Measurements from ENCODE around the gene SVEP1.

The SVEP1 gene

DNA sequence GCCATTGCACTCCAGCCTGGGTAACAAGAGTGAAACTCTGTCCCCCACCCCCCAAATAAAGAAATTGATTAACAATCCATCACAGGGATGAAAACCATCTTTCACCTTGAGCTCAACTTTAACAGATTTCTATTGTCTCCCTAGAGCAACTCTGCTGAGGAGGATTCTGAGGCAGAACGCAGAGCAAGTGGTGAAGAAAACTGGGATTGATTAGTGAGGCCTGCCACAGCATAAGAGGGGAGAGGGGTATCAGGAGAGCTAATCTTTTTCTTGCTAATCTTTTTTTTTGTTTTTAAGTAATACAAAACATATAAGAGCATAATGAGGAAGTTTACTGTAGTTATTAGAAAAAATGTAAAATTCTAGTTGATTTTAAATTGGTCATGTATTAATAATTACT, 250.8 kb downstream of the SVEP1 start:
- Histone ChIP-seq H2BK12ac (ENCODE audit: low read length) (no peak overlapping the region), H3K9ac (ENCODE audit: low read depth, low read length, poor library complexity) (no peak overlapping the region), H3K36me3 (replicated peaks in 1 of 2; ENCODE audit: control insufficient read depth in 2 of 2, insufficient read depth in 2 of 2, low read length in 2 of 2) (no peaks in the 10 kb centered on the region), H2BK120ac (ENCODE audit: low read depth, low read length) (no peak overlapping the region), H3K4me3 (ENCODE audit: low read length in 2 of 2) (no peak overlapping the region), H3K18ac (ENCODE audit: low read length) (no peak overlapping the region), H2AK5ac (ENCODE audit: low read depth, low read length) (no peak overlapping the region), H3K9me3 (replicated peaks in 1 of 2; ENCODE audit: control insufficient read depth in 2 of 2, insufficient read depth in 1 of 2, low read depth in 1 of 2, low read length in 2 of 2) (no peaks in the 10 kb centered on the region), H2BK5ac (ENCODE audit: low read length) (no peak overlapping the region), H4K91ac (ENCODE audit: low read depth, low read length, poor library complexity) (no peak overlapping the region), H3K27me3 (ENCODE audit: control insufficient read depth in 3 of 3, insufficient read depth in 3 of 3, low read depth in 1 of 3, low read length in 3 of 3) (no peaks in the 10 kb centered on the region), H3K79me1 (ENCODE audit: low read depth, low read length) (no peaks in the 10 kb centered on the region), H3K4me1 (ENCODE audit: control insufficient read depth in 2 of 2, insufficient read depth in 1 of 2, low read depth in 1 of 2, low read length in 2 of 2) (no peaks in the 10 kb centered on the region), H3K4ac (ENCODE audit: low read length) (no peak overlapping the region), H3K27ac (replicated peaks; ENCODE audit: low read length) (no peak overlapping the region), H3K23ac (ENCODE audit: low read depth, low read length, poor library complexity) (no peak overlapping the region), H3K14ac (ENCODE audit: low read length) (no peak overlapping the region), H3K4me2 (ENCODE audit: insufficient read depth, low read length, poor library complexity, severe bottlenecking) (no peak overlapping the region), H2BK15ac (ENCODE audit: low read length) (no peak overlapping the region), H2AFZ (ENCODE audit: low read length) (no peak overlapping the region), H4K8ac (ENCODE audit: low read depth, low read length) (no peak overlapping the region)
- DNase-seq (ENCODE audit: low spot score) = no peak
- WGBS, 2 donors (ENCODE audit: extremely low coverage in 2 of 2, insufficient read length in 2 of 2, insufficient replicate concordance in 1 of 2) = no CpG with 5 or more reads among the region's 1 CpG

DNA sequence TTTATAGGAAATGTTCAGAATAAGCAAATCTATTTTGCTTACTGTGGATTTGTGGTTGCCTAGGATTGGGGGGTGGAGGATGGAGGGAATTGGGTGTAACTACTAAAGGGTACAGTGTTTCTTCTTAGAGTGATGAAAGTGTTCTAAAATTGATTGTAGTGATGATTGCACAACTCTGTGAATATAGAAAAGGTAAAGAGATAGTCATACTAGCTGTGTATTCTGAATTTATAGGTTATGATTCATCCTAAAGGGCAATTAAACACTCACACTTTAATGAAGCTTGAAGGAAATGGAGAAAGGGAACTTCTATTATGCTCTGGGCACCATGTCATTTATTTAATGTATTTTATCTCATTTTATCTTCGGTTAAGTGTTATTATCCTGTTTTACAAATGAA, 251.8 kb downstream of the SVEP1 start:
- H3K4ac ChIP-seq (ENCODE audit: low read length) = no peak overlapping the region
- no peak overlapping the region for H2AFZ ChIP-seq (ENCODE audit: low read length)
- H2BK5ac ChIP-seq (ENCODE audit: low read length) = no peak overlapping the region
- H2BK15ac ChIP-seq (ENCODE audit: low read length) = no peak overlapping the region
- H3K4me2 ChIP-seq (ENCODE audit: insufficient read depth, low read length, poor library complexity, severe bottlenecking) = no peak overlapping the region
- H2AK5ac ChIP-seq (ENCODE audit: low read depth, low read length) = no peak overlapping the region
- no peak overlapping the region for H4K8ac ChIP-seq (ENCODE audit: low read depth, low read length)
- H3K27ac ChIP-seq (replicated peaks; ENCODE audit: low read length) = no peak overlapping the region
- H3K14ac ChIP-seq (ENCODE audit: low read length) = no peak overlapping the region
- H3K36me3 ChIP-seq (replicated peaks in 1 of 2; ENCODE audit: control insufficient read depth in 2 of 2, insufficient read depth in 2 of 2, low read length in 2 of 2) = no peaks in the 10 kb centered on the region
- no peak for DNase-seq (ENCODE audit: low spot score)
- H3K4me1 ChIP-seq (ENCODE audit: control insufficient read depth in 2 of 2, insufficient read depth in 1 of 2, low read depth in 1 of 2, low read length in 2 of 2) = no peaks in the 10 kb centered on the region
- H2BK12ac ChIP-seq (ENCODE audit: low read length) = no peak overlapping the region
- no peak overlapping the region for H2BK120ac ChIP-seq (ENCODE audit: low read depth, low read length)
- H3K9me3 ChIP-seq (replicated peaks in 1 of 2; ENCODE audit: control insufficient read depth in 2 of 2, insufficient read depth in 1 of 2, low read depth in 1 of 2, low read length in 2 of 2) = no peaks in the 10 kb centered on the region
- no peak overlapping the region for H4K91ac ChIP-seq (ENCODE audit: low read depth, low read length, poor library complexity)
- H3K9ac ChIP-seq (ENCODE audit: low read depth, low read length, poor library complexity) = no peak overlapping the region
- H3K4me3 ChIP-seq (ENCODE audit: low read length in 2 of 2) = no peak overlapping the region
- no peaks in the 10 kb centered on the region for H3K79me1 ChIP-seq (ENCODE audit: low read depth, low read length)
- no CpG with 5 or more reads among the region's 1 CpG for WGBS, 2 donors (ENCODE audit: extremely low coverage in 2 of 2, insufficient read length in 2 of 2, insufficient replicate concordance in 1 of 2)
- H3K23ac ChIP-seq (ENCODE audit: low read depth, low read length, poor library complexity) = no peak overlapping the region
- H3K27me3 ChIP-seq (ENCODE audit: control insufficient read depth in 3 of 3, insufficient read depth in 3 of 3, low read depth in 1 of 3, low read length in 3 of 3) = no peaks in the 10 kb centered on the region
- H3K18ac ChIP-seq (ENCODE audit: low read length) = no peak overlapping the region

DNA sequence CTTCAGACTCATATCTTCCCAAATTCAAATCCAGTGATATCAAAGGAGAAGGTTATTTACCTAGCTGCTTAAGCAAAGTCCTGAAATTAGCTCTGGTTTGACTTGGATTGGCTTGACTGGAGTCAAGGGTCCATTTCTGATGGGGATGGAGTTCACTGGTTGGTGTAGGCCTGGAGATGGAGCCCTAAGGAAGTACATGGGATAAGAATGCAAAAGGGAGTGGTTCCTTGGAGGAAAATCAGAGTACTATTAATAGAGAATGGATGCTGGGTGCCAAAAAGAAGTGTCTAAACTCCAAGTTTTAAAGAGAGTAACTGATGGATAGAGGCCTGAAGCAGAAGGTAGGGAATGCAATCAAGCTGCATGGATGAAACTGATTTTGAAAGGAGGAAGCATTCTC, 255.7 kb downstream of the SVEP1 start:
- no peaks in the 10 kb centered on the region for H3K4me1 ChIP-seq (ENCODE audit: control insufficient read depth in 2 of 2, insufficient read depth in 1 of 2, low read depth in 1 of 2, low read length in 2 of 2)
- H4K91ac ChIP-seq (ENCODE audit: low read depth, low read length, poor library complexity) = no peak overlapping the region
- DNase-seq (ENCODE audit: low spot score) = no peak
- no peak overlapping the region for H3K9ac ChIP-seq (ENCODE audit: low read depth, low read length, poor library complexity)
- H3K79me1 ChIP-seq (ENCODE audit: low read depth, low read length) = no peaks in the 10 kb centered on the region
- no peak overlapping the region for H2BK5ac ChIP-seq (ENCODE audit: low read length)
- H2BK120ac ChIP-seq (ENCODE audit: low read depth, low read length) = no peak overlapping the region
- no peak overlapping the region for H2AFZ ChIP-seq (ENCODE audit: low read length)
- H2BK15ac ChIP-seq (ENCODE audit: low read length) = no peak overlapping the region
- H3K36me3 ChIP-seq (replicated peaks in 1 of 2; ENCODE audit: control insufficient read depth in 2 of 2, insufficient read depth in 2 of 2, low read length in 2 of 2) = no peaks in the 10 kb centered on the region
- no peak overlapping the region for H2BK12ac ChIP-seq (ENCODE audit: low read length)
- H3K23ac ChIP-seq (ENCODE audit: low read depth, low read length, poor library complexity) = no peak overlapping the region
- no peaks in the 10 kb centered on the region for H3K9me3 ChIP-seq (replicated peaks in 1 of 2; ENCODE audit: control insufficient read depth in 2 of 2, insufficient read depth in 1 of 2, low read depth in 1 of 2, low read length in 2 of 2)
- no peak overlapping the region for H3K14ac ChIP-seq (ENCODE audit: low read length)
- H3K4me2 ChIP-seq (ENCODE audit: insufficient read depth, low read length, poor library complexity, severe bottlenecking) = no peak overlapping the region
- H3K4me3 ChIP-seq (ENCODE audit: low read length in 2 of 2) = no peak overlapping the region
- no peak overlapping the region for H3K4ac ChIP-seq (ENCODE audit: low read length)
- peaks cover 0 to 3% (median 0%) of the 10 kb centered on the region in 3 experiments for H3K27me3 ChIP-seq (ENCODE audit: control insufficient read depth in 3 of 3, insufficient read depth in 3 of 3, low read depth in 1 of 3, low read length in 3 of 3)
- H2AK5ac ChIP-seq (ENCODE audit: low read depth, low read length) = no peak overlapping the region
- no peak overlapping the region for H3K18ac ChIP-seq (ENCODE audit: low read length)
- no peak overlapping the region for H3K27ac ChIP-seq (replicated peaks; ENCODE audit: low read length)
- H4K8ac ChIP-seq (ENCODE audit: low read depth, low read length) = no peak overlapping the region

DNA sequence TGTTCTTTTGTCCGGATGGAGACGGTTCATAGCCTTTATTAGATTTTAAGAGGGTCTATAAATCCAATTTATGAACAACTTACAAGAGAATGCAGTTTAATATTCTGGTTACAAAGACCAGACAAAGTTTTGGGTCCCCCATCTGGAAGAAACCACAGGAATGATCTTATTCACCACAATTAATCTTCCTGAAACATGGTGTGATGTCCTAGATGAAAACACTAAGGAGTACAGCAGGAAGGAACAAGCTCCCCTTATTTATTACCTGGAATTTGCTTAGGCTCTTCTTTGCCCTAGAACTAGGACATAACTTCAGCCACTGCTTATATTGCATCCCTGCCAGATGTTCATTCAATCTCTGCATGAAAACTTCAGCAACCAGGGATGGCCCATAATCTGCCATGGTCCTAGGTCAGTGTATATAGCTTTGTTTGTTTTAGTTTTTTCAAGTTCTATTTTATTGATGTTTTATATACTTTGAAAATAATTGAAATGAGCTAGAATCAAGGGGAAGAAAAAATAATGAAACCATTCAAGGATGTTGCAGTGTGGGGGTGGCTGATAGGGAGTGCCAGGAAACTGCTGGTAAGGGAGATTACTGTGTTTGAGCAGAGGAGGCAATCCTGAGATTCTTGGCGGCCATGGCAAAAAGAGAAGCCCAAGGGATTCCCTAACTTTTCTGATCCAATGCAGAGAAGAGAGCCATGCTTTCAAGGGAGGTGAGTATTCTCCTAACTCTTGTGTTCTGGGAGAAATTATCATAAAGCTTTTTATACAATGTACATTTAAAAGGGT, 258.7 kb downstream of the SVEP1 start:
- H3K4ac ChIP-seq (ENCODE audit: low read length) = no peak overlapping the region
- H2AK5ac ChIP-seq (ENCODE audit: low read depth, low read length) = no peak overlapping the region
- H3K4me3 ChIP-seq (ENCODE audit: low read length in 2 of 2) = no peak overlapping the region
- H4K91ac ChIP-seq (ENCODE audit: low read depth, low read length, poor library complexity) = no peak overlapping the region
- H3K9me3 ChIP-seq (replicated peaks in 1 of 2; ENCODE audit: control insufficient read depth in 2 of 2, insufficient read depth in 1 of 2, low read depth in 1 of 2, low read length in 2 of 2) = no peaks in the 10 kb centered on the region
- no peak overlapping the region for H2BK5ac ChIP-seq (ENCODE audit: low read length)
- no peak overlapping the region for H2AFZ ChIP-seq (ENCODE audit: low read length)
- H2BK12ac ChIP-seq (ENCODE audit: low read length) = no peak overlapping the region
- no peaks in the 10 kb centered on the region for H3K79me1 ChIP-seq (ENCODE audit: low read depth, low read length)
- peaks cover 0 to 3% (median 0%) of the 10 kb centered on the region in 3 experiments for H3K27me3 ChIP-seq (ENCODE audit: control insufficient read depth in 3 of 3, insufficient read depth in 3 of 3, low read depth in 1 of 3, low read length in 3 of 3)
- no peak overlapping the region for H3K18ac ChIP-seq (ENCODE audit: low read length)
- WGBS, 2 donors (ENCODE audit: extremely low coverage in 2 of 2, insufficient read length in 2 of 2, insufficient replicate concordance in 1 of 2) = no CpG with 5 or more reads among the region's 3 CpGs
- no peak overlapping the region for H3K14ac ChIP-seq (ENCODE audit: low read length)
- no peak overlapping the region for H3K23ac ChIP-seq (ENCODE audit: low read depth, low read length, poor library complexity)
- H3K4me2 ChIP-seq (ENCODE audit: insufficient read depth, low read length, poor library complexity, severe bottlenecking) = no peak overlapping the region
- H4K8ac ChIP-seq (ENCODE audit: low read depth, low read length) = no peak overlapping the region
- H3K27ac ChIP-seq (replicated peaks; ENCODE audit: low read length) = no peak overlapping the region
- no peaks in the 10 kb centered on the region for H3K4me1 ChIP-seq (ENCODE audit: control insufficient read depth in 2 of 2, insufficient read depth in 1 of 2, low read depth in 1 of 2, low read length in 2 of 2)
- no peak overlapping the region for H2BK15ac ChIP-seq (ENCODE audit: low read length)
- H3K9ac ChIP-seq (ENCODE audit: low read depth, low read length, poor library complexity) = no peak overlapping the region
- H3K36me3 ChIP-seq (replicated peaks in 1 of 2; ENCODE audit: control insufficient read depth in 2 of 2, insufficient read depth in 2 of 2, low read length in 2 of 2) = no peaks in the 10 kb centered on the region
- DNase-seq (ENCODE audit: low spot score) = no peak
- H2BK120ac ChIP-seq (ENCODE audit: low read depth, low read length) = no peak overlapping the region
